WTC11 (cell line): ENCODE data around the gene CEP85.

Source experiments
- SMAD3 ChIP-seq: sonication (generic); formaldehyde crosslinking; IDR thresholded peaks from 2 replicates; pipeline ENCODE4 v1.8.0; 2022; ENCODE audit warnings: missing genetic modification reagents, mild to moderate bottlenecking, borderline replicate concordance
- ZNF121 ChIP-seq: sonication (generic); formaldehyde crosslinking; IDR thresholded peaks from 2 replicates; pipeline ENCODE4 v1.8.0; 2023; ENCODE audit warnings: missing genetic modification reagents
- TF ChIP-seq, protein P1 (sequence below): sonication (generic); formaldehyde crosslinking; IDR thresholded peaks from 2 replicates; pipeline ENCODE4 v1.8.1; 2023; ENCODE audit warnings: mild to moderate bottlenecking, missing genetic modification reagents, moderate library complexity
- TF ChIP-seq, protein P2 (sequence below): sonication (generic); formaldehyde crosslinking; IDR thresholded peaks from 2 replicates; pipeline ENCODE4 v1.8.1; 2023; ENCODE audit warnings: mild to moderate bottlenecking, missing genetic modification reagents, borderline replicate concordance
- TF ChIP-seq, protein P3 (sequence below): fragments of 250-450 bp; sonication (Bioruptor Pico); IDR thresholded peaks from 2 replicates; pipeline ENCODE4 v1.9.0; 2021; ENCODE audit warnings: moderate library complexity, mild to moderate bottlenecking, inconsistent platforms, borderline replicate concordance

GRCh38 chr1:26224606-26225005 is 9.4 kb upstream of the CEP85 start:
- TF ChIP-seq SMAD3 (no peak), ZNF121 (CRISPR knock-in tag) (no peak)
- TF ChIP-seq, protein P1, sequence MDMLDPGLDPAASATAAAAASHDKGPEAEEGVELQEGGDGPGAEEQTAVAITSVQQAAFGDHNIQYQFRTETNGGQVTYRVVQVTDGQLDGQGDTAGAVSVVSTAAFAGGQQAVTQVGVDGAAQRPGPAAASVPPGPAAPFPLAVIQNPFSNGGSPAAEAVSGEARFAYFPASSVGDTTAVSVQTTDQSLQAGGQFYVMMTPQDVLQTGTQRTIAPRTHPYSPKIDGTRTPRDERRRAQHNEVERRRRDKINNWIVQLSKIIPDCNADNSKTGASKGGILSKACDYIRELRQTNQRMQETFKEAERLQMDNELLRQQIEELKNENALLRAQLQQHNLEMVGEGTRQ (CRISPR knock-in tag): no peak
- TF ChIP-seq, protein P2, sequence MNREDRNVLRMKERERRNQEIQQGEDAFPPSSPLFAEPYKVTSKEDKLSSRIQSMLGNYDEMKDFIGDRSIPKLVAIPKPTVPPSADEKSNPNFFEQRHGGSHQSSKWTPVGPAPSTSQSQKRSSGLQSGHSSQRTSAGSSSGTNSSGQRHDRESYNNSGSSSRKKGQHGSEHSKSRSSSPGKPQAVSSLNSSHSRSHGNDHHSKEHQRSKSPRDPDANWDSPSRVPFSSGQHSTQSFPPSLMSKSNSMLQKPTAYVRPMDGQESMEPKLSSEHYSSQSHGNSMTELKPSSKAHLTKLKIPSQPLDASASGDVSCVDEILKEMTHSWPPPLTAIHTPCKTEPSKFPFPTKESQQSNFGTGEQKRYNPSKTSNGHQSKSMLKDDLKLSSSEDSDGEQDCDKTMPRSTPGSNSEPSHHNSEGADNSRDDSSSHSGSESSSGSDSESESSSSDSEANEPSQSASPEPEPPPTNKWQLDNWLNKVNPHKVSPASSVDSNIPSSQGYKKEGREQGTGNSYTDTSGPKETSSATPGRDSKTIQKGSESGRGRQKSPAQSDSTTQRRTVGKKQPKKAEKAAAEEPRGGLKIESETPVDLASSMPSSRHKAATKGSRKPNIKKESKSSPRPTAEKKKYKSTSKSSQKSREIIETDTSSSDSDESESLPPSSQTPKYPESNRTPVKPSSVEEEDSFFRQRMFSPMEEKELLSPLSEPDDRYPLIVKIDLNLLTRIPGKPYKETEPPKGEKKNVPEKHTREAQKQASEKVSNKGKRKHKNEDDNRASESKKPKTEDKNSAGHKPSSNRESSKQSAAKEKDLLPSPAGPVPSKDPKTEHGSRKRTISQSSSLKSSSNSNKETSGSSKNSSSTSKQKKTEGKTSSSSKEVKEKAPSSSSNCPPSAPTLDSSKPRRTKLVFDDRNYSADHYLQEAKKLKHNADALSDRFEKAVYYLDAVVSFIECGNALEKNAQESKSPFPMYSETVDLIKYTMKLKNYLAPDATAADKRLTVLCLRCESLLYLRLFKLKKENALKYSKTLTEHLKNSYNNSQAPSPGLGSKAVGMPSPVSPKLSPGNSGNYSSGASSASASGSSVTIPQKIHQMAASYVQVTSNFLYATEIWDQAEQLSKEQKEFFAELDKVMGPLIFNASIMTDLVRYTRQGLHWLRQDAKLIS (CRISPR knock-in tag): no peak
- TF ChIP-seq, protein P3, sequence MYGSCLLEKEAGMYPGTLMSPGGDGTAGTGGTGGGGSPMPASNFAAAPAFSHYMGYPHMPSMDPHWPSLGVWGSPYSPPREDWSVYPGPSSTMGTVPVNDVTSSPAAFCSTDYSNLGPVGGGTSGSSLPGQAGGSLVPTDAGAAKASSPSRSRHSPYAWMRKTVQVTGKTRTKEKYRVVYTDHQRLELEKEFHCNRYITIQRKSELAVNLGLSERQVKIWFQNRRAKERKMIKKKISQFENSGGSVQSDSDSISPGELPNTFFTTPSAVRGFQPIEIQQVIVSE (CRISPR knock-in tag): no peak
